ENCODE data around the gene OR2A14.

- TF ChIP-seq GATA2 (IDR thresholded peaks at IDR 0.05; ENCODE audit: low read depth, low read length): no peak
- TF ChIP-seq GATA3 (IDR thresholded peaks at IDR 0.05; ENCODE audit: low read depth, low read length): no peak
These were observed 35.9 kb downstream of the OR2A14 start for GRCh38 chr7:144158861-144159260.

All from SH-SY5Y (cell line).